ENCODE data around the gene SRGAP3. TPM values are rescaled to one million over a fixed set of nuclear protein-coding genes. Genes with fewer than 3 reads are reported as not detected.

Gene SRGAP3
- total and polyA plus RNA-seq, 2 donors (not counting 1 experiment from before 2014, with no cell fraction given), result 0.92 to 12.4 TPM

- H2AFZ ChIP-seq (ENCODE audit: low read length), result no peak overlapping the region
- H3K4me3 ChIP-seq (replicated peaks in 1 of 4; ENCODE audit: control extremely low read depth in 1 of 4, insufficient read depth in 1 of 4, low read depth in 3 of 4, low read length in 4 of 4), result no peak overlapping the region
- H3K9me3 ChIP-seq (ENCODE audit: control insufficient read depth, insufficient read depth, low read depth, low read length), result no peaks in the 10 kb centered on the region
- no peaks in the 10 kb centered on the region for H4K20me1 ChIP-seq (ENCODE audit: control insufficient read depth, extremely low read depth, insufficient read depth, low read length)
- no peak overlapping the region for H3K9ac ChIP-seq (ENCODE audit: insufficient read depth, low read length)
- no peak overlapping the region for H3K4me2 ChIP-seq (ENCODE audit: extremely low read depth, insufficient read depth, low read length)
- DNase-seq (ENCODE audit: low read depth in 2 of 2), result peak in 1 of 2 donors; percentile 80
- no peak for TF ChIP-seq EZH2 (IDR thresholded peaks at IDR 0.05; ENCODE audit: low read length, missing control alignments)
- TF ChIP-seq, protein P1, sequence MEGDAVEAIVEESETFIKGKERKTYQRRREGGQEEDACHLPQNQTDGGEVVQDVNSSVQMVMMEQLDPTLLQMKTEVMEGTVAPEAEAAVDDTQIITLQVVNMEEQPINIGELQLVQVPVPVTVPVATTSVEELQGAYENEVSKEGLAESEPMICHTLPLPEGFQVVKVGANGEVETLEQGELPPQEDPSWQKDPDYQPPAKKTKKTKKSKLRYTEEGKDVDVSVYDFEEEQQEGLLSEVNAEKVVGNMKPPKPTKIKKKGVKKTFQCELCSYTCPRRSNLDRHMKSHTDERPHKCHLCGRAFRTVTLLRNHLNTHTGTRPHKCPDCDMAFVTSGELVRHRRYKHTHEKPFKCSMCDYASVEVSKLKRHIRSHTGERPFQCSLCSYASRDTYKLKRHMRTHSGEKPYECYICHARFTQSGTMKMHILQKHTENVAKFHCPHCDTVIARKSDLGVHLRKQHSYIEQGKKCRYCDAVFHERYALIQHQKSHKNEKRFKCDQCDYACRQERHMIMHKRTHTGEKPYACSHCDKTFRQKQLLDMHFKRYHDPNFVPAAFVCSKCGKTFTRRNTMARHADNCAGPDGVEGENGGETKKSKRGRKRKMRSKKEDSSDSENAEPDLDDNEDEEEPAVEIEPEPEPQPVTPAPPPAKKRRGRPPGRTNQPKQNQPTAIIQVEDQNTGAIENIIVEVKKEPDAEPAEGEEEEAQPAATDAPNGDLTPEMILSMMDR (conservative IDR thresholded peaks at IDR 0.05 in 1 of 2, IDR thresholded peaks at IDR 0.05 in 1 of 2; ENCODE audit: low read depth in 1 of 2, low read length in 2 of 2), result no peak
- no peaks in the 10 kb centered on the region for H3K4me1 ChIP-seq (ENCODE audit: control insufficient read depth, extremely low read depth, insufficient read depth, low read length)
- no peak overlapping the region for H3K27ac ChIP-seq (ENCODE audit: insufficient read depth, low read length)
- no peaks in the 10 kb centered on the region for H3K79me2 ChIP-seq (ENCODE audit: control insufficient read depth, insufficient read depth, low read length)
- no peaks in the 10 kb centered on the region for H3K27me3 ChIP-seq (ENCODE audit: control insufficient read depth, insufficient read depth, low read length)
- no peaks in the 10 kb centered on the region for H3K36me3 ChIP-seq (ENCODE audit: control insufficient read depth, insufficient read depth, low read length)
Measured at GRCh38 chr3:9074079-9074478, 175.4 kb downstream of the SRGAP3 start.

DNA sequence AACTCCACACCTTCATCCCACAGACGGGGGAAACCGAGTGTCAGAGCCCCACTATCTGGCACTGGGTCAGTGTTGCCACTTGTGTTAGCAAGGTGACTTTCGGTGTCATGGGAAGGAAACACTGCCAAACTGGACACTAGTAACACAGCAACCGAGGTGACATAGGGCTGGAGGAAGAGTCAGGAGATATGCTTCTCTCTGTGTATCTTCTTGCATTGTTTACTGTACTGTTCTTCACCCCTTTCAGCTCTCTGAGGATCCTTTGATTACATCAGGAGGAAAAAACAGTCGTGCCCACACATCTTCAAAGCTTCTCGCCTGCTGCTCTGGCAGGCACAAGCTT, 176.8 kb downstream of the SRGAP3 start:
- TF ChIP-seq EZH2 (IDR thresholded peaks at IDR 0.05; ENCODE audit: low read length, missing control alignments), result no peak
- TF ChIP-seq, protein P1 (conservative IDR thresholded peaks at IDR 0.05 in 1 of 2, IDR thresholded peaks at IDR 0.05 in 1 of 2; ENCODE audit: low read depth in 1 of 2, low read length in 2 of 2), result no peak
- no peaks in the 10 kb centered on the region for H3K27me3 ChIP-seq (ENCODE audit: control insufficient read depth, insufficient read depth, low read length)
- no peak overlapping the region for H3K4me2 ChIP-seq (ENCODE audit: extremely low read depth, insufficient read depth, low read length)
- H3K79me2 ChIP-seq (ENCODE audit: control insufficient read depth, insufficient read depth, low read length), result no peaks in the 10 kb centered on the region
- no peaks in the 10 kb centered on the region for H3K9me3 ChIP-seq (ENCODE audit: control insufficient read depth, insufficient read depth, low read depth, low read length)
- no peak overlapping the region for H3K9ac ChIP-seq (ENCODE audit: insufficient read depth, low read length)
- H3K27ac ChIP-seq (ENCODE audit: insufficient read depth, low read length), result no peak overlapping the region
- no peaks in the 10 kb centered on the region for H4K20me1 ChIP-seq (ENCODE audit: control insufficient read depth, extremely low read depth, insufficient read depth, low read length)
- no peak overlapping the region for H3K4me3 ChIP-seq (replicated peaks in 1 of 4; ENCODE audit: control extremely low read depth in 1 of 4, insufficient read depth in 1 of 4, low read depth in 3 of 4, low read length in 4 of 4)
- no peaks in the 10 kb centered on the region for H3K36me3 ChIP-seq (ENCODE audit: control insufficient read depth, insufficient read depth, low read length)
- no peak overlapping the region for H2AFZ ChIP-seq (ENCODE audit: low read length)
- DNase-seq (ENCODE audit: low read depth in 2 of 2), result no peak
- no peaks in the 10 kb centered on the region for H3K4me1 ChIP-seq (ENCODE audit: control insufficient read depth, extremely low read depth, insufficient read depth, low read length)

DNA sequence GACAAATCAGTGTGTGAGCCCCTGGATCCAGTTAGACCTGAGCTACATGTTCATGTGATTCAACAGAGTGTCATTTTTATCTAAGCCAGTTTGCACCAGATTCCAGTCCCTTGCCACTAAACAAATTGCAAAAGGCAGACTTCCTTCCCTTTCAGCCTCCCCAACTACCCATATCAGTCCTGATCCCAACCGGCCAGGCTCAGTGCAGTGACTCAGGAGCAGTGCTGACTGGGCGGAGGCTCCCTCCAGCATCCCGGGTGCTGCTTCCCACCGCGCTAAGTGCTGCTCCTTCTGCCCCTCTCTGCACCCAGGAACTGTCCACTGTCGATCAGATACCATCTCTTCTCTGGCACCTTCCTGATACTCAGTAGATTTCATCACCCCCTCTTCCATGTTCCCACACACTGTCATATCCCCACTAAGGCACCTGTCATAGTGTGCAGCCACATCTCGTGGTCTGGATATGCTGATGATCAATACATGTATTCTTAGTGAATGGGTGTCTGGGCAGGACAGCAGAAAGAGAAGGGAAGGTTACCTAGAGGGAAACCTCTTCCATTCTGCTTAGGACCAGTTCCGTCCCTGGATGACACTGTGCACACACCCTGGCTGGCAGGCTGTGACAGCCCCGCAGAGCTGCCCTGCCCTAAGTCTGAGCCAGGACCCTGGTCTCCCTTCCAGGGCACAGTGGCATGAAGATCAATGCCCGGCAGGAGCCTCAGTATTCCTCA, 177.3 kb downstream of the SRGAP3 start:
- Histone ChIP-seq H3K9ac (ENCODE audit: insufficient read depth, low read length) (no peak overlapping the region), H3K27me3 (ENCODE audit: control insufficient read depth, insufficient read depth, low read length) (no peaks in the 10 kb centered on the region), H3K27ac (ENCODE audit: insufficient read depth, low read length) (no peak overlapping the region), H4K20me1 (ENCODE audit: control insufficient read depth, extremely low read depth, insufficient read depth, low read length) (no peaks in the 10 kb centered on the region), H3K4me3 (replicated peaks in 1 of 4; ENCODE audit: control extremely low read depth in 1 of 4, insufficient read depth in 1 of 4, low read depth in 3 of 4, low read length in 4 of 4) (no peak overlapping the region), H3K4me1 (ENCODE audit: control insufficient read depth, extremely low read depth, insufficient read depth, low read length) (no peaks in the 10 kb centered on the region), H3K9me3 (ENCODE audit: control insufficient read depth, insufficient read depth, low read depth, low read length) (no peaks in the 10 kb centered on the region), H3K36me3 (ENCODE audit: control insufficient read depth, insufficient read depth, low read length) (no peaks in the 10 kb centered on the region), H2AFZ (ENCODE audit: low read length) (no peak overlapping the region), H3K79me2 (ENCODE audit: control insufficient read depth, insufficient read depth, low read length) (no peaks in the 10 kb centered on the region), H3K4me2 (ENCODE audit: extremely low read depth, insufficient read depth, low read length) (no peak overlapping the region)
- no peak for DNase-seq (ENCODE audit: low read depth in 2 of 2)
- TF ChIP-seq, protein P1 (conservative IDR thresholded peaks at IDR 0.05 in 1 of 2, IDR thresholded peaks at IDR 0.05 in 1 of 2; ENCODE audit: low read depth in 1 of 2, low read length in 2 of 2), result no peak
- TF ChIP-seq EZH2 (IDR thresholded peaks at IDR 0.05; ENCODE audit: low read length, missing control alignments), result no peak
